ENCODE measurements around the gene PPM1D.

PPM1D gene

GRCh38 chr17:60656499-60656898 lies 56.5 kb downstream of the PPM1D start:
- DNase-seq (ENCODE audit: low read depth in 1 of 2, low spot score in 1 of 2): no peak
- TF ChIP-seq POLR2AphosphoS5 (IDR thresholded peaks at IDR 0.05; ENCODE audit: low read depth): no peak
- TF ChIP-seq REST (IDR thresholded peaks at IDR 0.05; ENCODE audit: insufficient replicate concordance, low read depth): no peak
- TF ChIP-seq SPI1 (IDR thresholded peaks at IDR 0.05; ENCODE audit: borderline replicate concordance, low read depth): no peak
- TF ChIP-seq GABPA (IDR thresholded peaks at IDR 0.05; ENCODE audit: low read depth): no peak
- TF ChIP-seq CTCF (IDR thresholded peaks at IDR 0.05; ENCODE audit: insufficient read depth, low read length): no peak
- Histone ChIP-seq H3K27ac (replicated peaks) (no peak overlapping the region), H3K4me3 (replicated peaks; ENCODE audit: insufficient read depth, low read length) (no peak overlapping the region), H3K27me3 (ENCODE audit: insufficient read depth, poor library complexity, severe bottlenecking) (no peaks in the 10 kb centered on the region)

GRCh38 chr17:60659156-60659555 lies 59.2 kb downstream of the PPM1D start:
- H3K4me3 ChIP-seq (replicated peaks; ENCODE audit: insufficient read depth, low read length): no peak overlapping the region
- no peaks in the 10 kb centered on the region for H3K27me3 ChIP-seq (ENCODE audit: insufficient read depth, poor library complexity, severe bottlenecking)
- no peak for TF ChIP-seq GABPA (IDR thresholded peaks at IDR 0.05; ENCODE audit: low read depth)
- H3K27ac ChIP-seq (replicated peaks): no peak overlapping the region
- no peak for DNase-seq (ENCODE audit: low read depth in 1 of 2, low spot score in 1 of 2)

GRCh38 chr17:60661489-60661888 lies 61.5 kb downstream of the PPM1D start:
- no peak for DNase-seq (ENCODE audit: low read depth in 1 of 2, low spot score in 1 of 2)
- no peak for TF ChIP-seq CTCF (IDR thresholded peaks at IDR 0.05; ENCODE audit: insufficient read depth, low read length)
- no peak for TF ChIP-seq REST (IDR thresholded peaks at IDR 0.05; ENCODE audit: insufficient replicate concordance, low read depth)
- no peak for TF ChIP-seq POLR2AphosphoS5 (IDR thresholded peaks at IDR 0.05; ENCODE audit: low read depth)
- no peak for TF ChIP-seq GABPA (IDR thresholded peaks at IDR 0.05; ENCODE audit: low read depth)
- no peak for TF ChIP-seq SPI1 (IDR thresholded peaks at IDR 0.05; ENCODE audit: borderline replicate concordance, low read depth)
- no peaks in the 10 kb centered on the region for H3K27me3 ChIP-seq (ENCODE audit: insufficient read depth, poor library complexity, severe bottlenecking)
- H3K27ac ChIP-seq (replicated peaks): no peak overlapping the region
- no peak overlapping the region for H3K4me3 ChIP-seq (replicated peaks; ENCODE audit: insufficient read depth, low read length)

GRCh38 chr17:60664022-60664421 lies 64.0 kb downstream of the PPM1D start:
- DNase-seq (ENCODE audit: low read depth in 1 of 2, low spot score in 1 of 2): no peak
- TF ChIP-seq POLR2AphosphoS5 (IDR thresholded peaks at IDR 0.05; ENCODE audit: low read depth) (no peak), REST (IDR thresholded peaks at IDR 0.05; ENCODE audit: insufficient replicate concordance, low read depth) (no peak), GABPA (IDR thresholded peaks at IDR 0.05; ENCODE audit: low read depth) (no peak), SPI1 (IDR thresholded peaks at IDR 0.05; ENCODE audit: borderline replicate concordance, low read depth) (no peak), CTCF (IDR thresholded peaks at IDR 0.05; ENCODE audit: insufficient read depth, low read length) (no peak)
- no peak overlapping the region for H3K27ac ChIP-seq (replicated peaks)

More at GRCh38 chr17:60664022-60664421, 64.0 kb downstream of the PPM1D start:
- H3K27me3 ChIP-seq (ENCODE audit: insufficient read depth, poor library complexity, severe bottlenecking): no peaks in the 10 kb centered on the region
- H3K4me3 ChIP-seq (replicated peaks; ENCODE audit: insufficient read depth, low read length): no peak overlapping the region
